Chondrocyte (in vitro differentiated cells): ENCODE measurements around the gene TNFRSF14. TPM values are rescaled to one million over a fixed set of nuclear protein-coding genes. Genes with fewer than 3 reads are reported as not detected.

ENCODE experiments used
- DNase-seq: peaks from one replicate; pipeline ENCODE4 v3.0.0; 2021; ENCODE audit warnings: mixed read lengths, low spot score
- H3K27ac Mint-ChIP-seq: one replicate; pipeline ENCODE4 v1.8.0; 2021; ENCODE audit warnings: mild to moderate bottlenecking, moderate library complexity, mixed read lengths; ENCODE audit not compliant: unreplicated experiment
- H3K27me3 Mint-ChIP-seq: 2 replicates; pipeline ENCODE4 v1.8.0; 2021; ENCODE audit warnings: low read depth, mixed read lengths
- H3K36me3 Mint-ChIP-seq: 2 replicates; pipeline ENCODE4 v1.8.0; 2021; ENCODE audit warnings: low read depth, mixed read lengths
- H3K4me1 Mint-ChIP-seq: 2 replicates; pipeline ENCODE4 v1.8.0; 2021; ENCODE audit warnings: low read depth, mild to moderate bottlenecking, mixed read lengths
- H3K4me3 Mint-ChIP-seq: one replicate; pipeline ENCODE4 v1.8.0; 2021; ENCODE audit warnings: mild to moderate bottlenecking, moderate library complexity, mixed read lengths; ENCODE audit not compliant: unreplicated experiment
- H3K9me3 Mint-ChIP-seq: 2 replicates; pipeline ENCODE4 v1.8.0; 2021; ENCODE audit warnings: low read depth, mixed read lengths
- CTCF ChIP-seq: fragments of 200-600 bp; sonication (generic); IDR thresholded peaks from 2 replicates; pipeline ENCODE4 v1.5.0; 2021; ENCODE audit warnings: antibody characterized with exemption, mild to moderate bottlenecking, moderate library complexity
- total RNA-seq: library from RNA; stranded (reverse); gene quantifications from 3 replicates; pipeline ENCODE4 v1.2.1, GENCODE V29; 2021

TNFRSF14 gene
- total RNA-seq, 1 donor from 2014 or later, result 0.95 TPM

DNA sequence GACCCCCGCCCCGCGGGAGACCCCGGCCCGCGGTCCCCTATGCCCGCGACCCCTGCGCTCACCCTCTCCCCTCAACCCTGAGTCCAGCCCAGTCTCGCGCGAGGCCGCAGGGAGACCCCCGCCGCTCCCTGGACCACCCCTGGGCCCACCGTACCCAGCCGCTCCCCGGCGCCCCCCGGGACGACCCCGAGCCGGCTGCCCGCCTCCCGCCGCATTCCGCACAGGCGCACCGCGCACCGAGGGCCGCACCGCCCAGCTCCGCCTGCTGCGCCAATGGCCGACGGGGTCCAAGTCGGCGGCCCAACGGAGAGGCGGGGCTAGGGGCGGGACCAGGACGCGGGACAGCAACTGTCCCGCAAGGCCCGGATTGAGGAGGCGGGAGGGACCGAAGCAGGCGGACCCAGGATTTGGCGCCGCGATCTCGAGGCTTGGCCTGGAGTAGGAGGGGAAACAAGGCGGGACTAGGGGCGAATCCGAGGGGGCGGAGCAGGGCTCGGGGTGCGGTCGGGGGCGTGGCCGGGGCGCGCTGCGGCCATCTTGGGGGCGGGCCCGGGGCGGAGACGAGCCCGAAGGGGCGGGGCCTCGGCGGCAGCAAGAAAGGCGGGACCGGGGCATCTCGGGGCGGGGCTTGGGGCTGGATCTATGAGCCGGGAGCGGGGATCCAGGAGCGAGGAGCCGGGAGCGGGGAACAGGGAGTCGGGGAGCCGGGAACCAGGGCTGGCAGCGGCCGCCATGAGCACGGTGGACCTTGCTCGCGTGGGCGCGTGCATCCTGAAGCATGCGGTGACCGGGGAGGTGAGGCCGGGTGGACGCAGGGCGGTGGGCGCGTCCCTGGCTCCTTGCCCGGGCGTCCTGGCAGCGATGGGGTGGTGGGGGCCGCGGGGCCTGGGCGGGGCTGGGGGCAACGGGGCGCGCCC is 30.2 kb downstream of the TNFRSF14 start, which contains the start of gene PRXL2B:
Gene PRXL2B, plus strand, starts transcription at position 624 of the 917 bp plus-strand sequence. Its CDS starts 109 bp downstream, at position 733.
- H3K27ac Mint-ChIP-seq, result peak within 1 kb of the TSS; percentile 65
- no peaks in the 10 kb centered on the region for H3K27me3 Mint-ChIP-seq
- no peak for TF ChIP-seq CTCF
- H3K36me3 Mint-ChIP-seq, result no peaks in the 10 kb centered on the region
- DNase-seq, result peak; percentile 100
- peak within 1 kb of the TSS; percentile 80 for H3K4me3 Mint-ChIP-seq
- H3K9me3 Mint-ChIP-seq, result no peaks in the 10 kb centered on the region
- peaks cover 18% of the 10 kb centered on the region for H3K4me1 Mint-ChIP-seq

DNA sequence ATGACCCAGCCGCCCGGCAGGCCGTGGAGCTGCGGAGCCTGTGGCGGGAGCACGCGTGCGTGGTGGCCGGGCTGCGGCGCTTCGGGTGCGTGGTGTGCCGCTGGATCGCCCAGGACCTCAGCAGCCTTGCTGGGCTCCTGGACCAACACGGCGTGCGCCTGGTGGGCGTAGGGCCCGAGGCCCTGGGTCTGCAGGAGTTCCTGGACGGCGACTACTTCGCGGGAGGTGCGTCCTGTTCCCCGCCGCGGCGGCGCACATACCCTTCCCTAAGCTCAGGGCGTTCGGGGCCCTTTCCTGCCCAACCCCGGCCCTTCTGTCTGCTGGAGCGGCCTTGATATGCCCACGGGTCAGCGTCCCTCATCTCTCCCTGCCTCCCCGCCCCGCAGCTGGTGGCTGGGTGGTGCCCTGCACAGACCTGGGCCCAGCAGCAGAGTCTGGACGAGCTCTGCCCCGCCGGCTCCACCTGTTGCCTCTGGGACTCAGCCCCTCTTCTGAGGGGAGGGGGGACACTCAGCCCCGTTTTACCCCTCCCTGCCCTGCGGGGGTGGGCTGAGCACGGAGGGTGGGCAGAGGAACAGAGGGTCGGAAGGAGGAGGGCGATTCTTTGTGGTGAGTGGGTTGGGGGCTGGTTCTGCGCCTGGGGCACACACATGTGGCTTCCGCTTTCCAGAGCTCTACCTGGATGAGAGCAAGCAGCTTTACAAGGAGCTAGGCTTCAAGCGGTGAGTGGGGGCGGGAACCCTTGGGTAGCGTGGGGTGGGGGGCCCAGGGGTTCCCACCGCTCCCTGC is 31.1 kb downstream of the TNFRSF14 start:
- no peak for TF ChIP-seq CTCF
- H3K4me3 Mint-ChIP-seq, result peak overlapping the region; percentile 73
- H3K27ac Mint-ChIP-seq, result no peak overlapping the region
- H3K4me1 Mint-ChIP-seq, result peaks cover 18% of the 10 kb centered on the region
- no peaks in the 10 kb centered on the region for H3K27me3 Mint-ChIP-seq
- peak; percentile 90 for DNase-seq
- no peaks in the 10 kb centered on the region for H3K9me3 Mint-ChIP-seq
- H3K36me3 Mint-ChIP-seq, result no peaks in the 10 kb centered on the region

- H3K36me3 Mint-ChIP-seq, result no peaks in the 10 kb centered on the region
- no peak overlapping the region for H3K27ac Mint-ChIP-seq
- H3K27me3 Mint-ChIP-seq, result no peaks in the 10 kb centered on the region
- TF ChIP-seq CTCF, result no peak
- H3K9me3 Mint-ChIP-seq, result no peaks in the 10 kb centered on the region
- peaks cover 18% of the 10 kb centered on the region for H3K4me1 Mint-ChIP-seq
- DNase-seq, result peak; percentile 88
- H3K4me3 Mint-ChIP-seq, result peak overlapping the region; percentile 73
These were observed 31.8 kb downstream of the TNFRSF14 start for GRCh38 chr1:2587860-2588571.

GRCh38 chr1:2588661-2589430 is 32.7 kb downstream of the TNFRSF14 start:
- Mint-ChIP-seq H3K27me3 (no peaks in the 10 kb centered on the region), H3K4me1 (peaks cover 16% of the 10 kb centered on the region), H3K36me3 (no peaks in the 10 kb centered on the region), H3K4me3 (no peak overlapping the region), H3K27ac (no peak overlapping the region), H3K9me3 (no peaks in the 10 kb centered on the region)
- peak; percentile 89 for DNase-seq
- no peak for TF ChIP-seq CTCF
